Adrenal gland (tissue), 5 donors: ENCODE results near the gene SPPL2B.

ENCODE experiments used
- POLR2A ChIP-seq, 2 donors: fragments of 450-650 bp; IDR thresholded peaks; one replicate each; pipeline ENCODE4 v1.6.1; 2017; ENCODE audit warnings: antibody characterized with exemption in 2 of 2, mild to moderate bottlenecking in 2 of 2, moderate library complexity in 1 of 2
- TF ChIP-seq, protein P1 (sequence below), 6 experiments: fragments of 450-650 bp in 4 of 6; fragments of 200-600 bp in 2 of 6; sonication (generic) in 1 of 6; IDR thresholded peaks; 1 replicate in 5 of 6; 2 replicates in 1 of 6; pipeline versions ENCODE4 v1.5.1 to v1.8.0; 2016 to 2021; ENCODE audit warnings: antibody characterized with exemption in 6 of 6, mild to moderate bottlenecking in 2 of 6, moderate library complexity in 1 of 6
- donor health status: DM: no; HTN: no; CAD: no.

DNA sequence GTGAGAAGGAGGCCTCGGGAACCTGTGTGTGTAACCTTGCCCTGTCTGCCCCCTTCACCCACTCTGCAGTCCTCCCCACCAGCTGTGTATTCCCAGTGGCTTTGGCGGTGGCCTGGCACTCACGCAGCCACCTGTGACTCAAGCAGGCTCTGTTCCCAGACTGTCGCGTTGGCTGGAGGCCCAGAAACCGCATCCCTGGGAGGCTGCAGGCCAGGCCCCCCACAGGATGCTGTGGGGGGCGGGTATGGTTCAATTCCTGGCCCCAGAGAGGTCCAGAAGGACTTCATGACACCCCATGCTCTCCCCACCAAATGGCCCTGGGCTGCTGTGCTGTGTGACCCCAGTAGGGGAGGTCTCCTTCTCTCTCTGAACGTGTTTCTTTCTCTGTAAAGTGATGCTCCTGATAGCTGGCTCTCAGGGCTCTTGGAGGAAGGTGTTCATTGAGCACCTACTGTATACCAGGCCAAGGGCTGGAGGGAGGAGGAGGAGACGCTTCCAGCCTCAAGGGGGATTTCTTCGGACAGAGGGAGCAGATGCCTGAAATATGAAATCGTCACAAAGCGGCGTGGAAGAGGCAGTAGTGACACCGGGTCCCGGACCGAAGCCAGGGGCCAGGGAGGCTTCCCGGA is 18.6 kb upstream of the SPPL2B start:
- TF ChIP-seq, protein P1, sequence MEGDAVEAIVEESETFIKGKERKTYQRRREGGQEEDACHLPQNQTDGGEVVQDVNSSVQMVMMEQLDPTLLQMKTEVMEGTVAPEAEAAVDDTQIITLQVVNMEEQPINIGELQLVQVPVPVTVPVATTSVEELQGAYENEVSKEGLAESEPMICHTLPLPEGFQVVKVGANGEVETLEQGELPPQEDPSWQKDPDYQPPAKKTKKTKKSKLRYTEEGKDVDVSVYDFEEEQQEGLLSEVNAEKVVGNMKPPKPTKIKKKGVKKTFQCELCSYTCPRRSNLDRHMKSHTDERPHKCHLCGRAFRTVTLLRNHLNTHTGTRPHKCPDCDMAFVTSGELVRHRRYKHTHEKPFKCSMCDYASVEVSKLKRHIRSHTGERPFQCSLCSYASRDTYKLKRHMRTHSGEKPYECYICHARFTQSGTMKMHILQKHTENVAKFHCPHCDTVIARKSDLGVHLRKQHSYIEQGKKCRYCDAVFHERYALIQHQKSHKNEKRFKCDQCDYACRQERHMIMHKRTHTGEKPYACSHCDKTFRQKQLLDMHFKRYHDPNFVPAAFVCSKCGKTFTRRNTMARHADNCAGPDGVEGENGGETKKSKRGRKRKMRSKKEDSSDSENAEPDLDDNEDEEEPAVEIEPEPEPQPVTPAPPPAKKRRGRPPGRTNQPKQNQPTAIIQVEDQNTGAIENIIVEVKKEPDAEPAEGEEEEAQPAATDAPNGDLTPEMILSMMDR (IDR thresholded peaks at IDR 0.05) = no peak
- TF ChIP-seq POLR2A (IDR thresholded peaks at IDR 0.05) = no peak
